ENCODE data around the gene GCAT.

The GCAT gene

GRCh38 chr22:37771702-37772427, 35.9 kb upstream of the GCAT start:
- Histone ChIP-seq H3K9ac (ENCODE audit: low read length) (no peak overlapping the region), H4K20me1 (ENCODE audit: low read depth, low read length) (no peaks in the 10 kb centered on the region), H3K27me3 (ENCODE audit: low read length) (no peaks in the 10 kb centered on the region), H3K4me2 (ENCODE audit: low read depth, low read length, poor library complexity, severe bottlenecking) (no peak overlapping the region), H3K9me3 (ENCODE audit: insufficient read depth, low read length) (no peaks in the 10 kb centered on the region), H3K4me3 (ENCODE audit: insufficient read depth, low read length, poor library complexity, severe bottlenecking) (no peak overlapping the region), H3K36me3 (ENCODE audit: low read length) (no peaks in the 10 kb centered on the region), H3K27ac (ENCODE audit: low read depth, low read length) (no peak overlapping the region), H2AFZ (ENCODE audit: low read depth, low read length, severe bottlenecking) (no peak overlapping the region), H3K9me2 (replicated peaks; ENCODE audit: insufficient read depth, low read length) (no peaks in the 10 kb centered on the region), H3F3A (ENCODE audit: insufficient read depth) (no peaks in the 10 kb centered on the region), H3K79me2 (ENCODE audit: insufficient read depth, low read length) (no peaks in the 10 kb centered on the region)
- no peak for TF ChIP-seq EZH2phosphoT487 (conservative IDR thresholded peaks at IDR 0.05; ENCODE audit: low read length)
- TF ChIP-seq, protein P1, sequence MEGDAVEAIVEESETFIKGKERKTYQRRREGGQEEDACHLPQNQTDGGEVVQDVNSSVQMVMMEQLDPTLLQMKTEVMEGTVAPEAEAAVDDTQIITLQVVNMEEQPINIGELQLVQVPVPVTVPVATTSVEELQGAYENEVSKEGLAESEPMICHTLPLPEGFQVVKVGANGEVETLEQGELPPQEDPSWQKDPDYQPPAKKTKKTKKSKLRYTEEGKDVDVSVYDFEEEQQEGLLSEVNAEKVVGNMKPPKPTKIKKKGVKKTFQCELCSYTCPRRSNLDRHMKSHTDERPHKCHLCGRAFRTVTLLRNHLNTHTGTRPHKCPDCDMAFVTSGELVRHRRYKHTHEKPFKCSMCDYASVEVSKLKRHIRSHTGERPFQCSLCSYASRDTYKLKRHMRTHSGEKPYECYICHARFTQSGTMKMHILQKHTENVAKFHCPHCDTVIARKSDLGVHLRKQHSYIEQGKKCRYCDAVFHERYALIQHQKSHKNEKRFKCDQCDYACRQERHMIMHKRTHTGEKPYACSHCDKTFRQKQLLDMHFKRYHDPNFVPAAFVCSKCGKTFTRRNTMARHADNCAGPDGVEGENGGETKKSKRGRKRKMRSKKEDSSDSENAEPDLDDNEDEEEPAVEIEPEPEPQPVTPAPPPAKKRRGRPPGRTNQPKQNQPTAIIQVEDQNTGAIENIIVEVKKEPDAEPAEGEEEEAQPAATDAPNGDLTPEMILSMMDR (IDR thresholded peaks at IDR 0.05; ENCODE audit: insufficient read depth, low read length, poor library complexity, severe bottlenecking): no peak

- H3K27me3 ChIP-seq (ENCODE audit: low read length): no peaks in the 10 kb centered on the region
- H3K9ac ChIP-seq (ENCODE audit: low read length): no peak overlapping the region
- no peaks in the 10 kb centered on the region for H3F3A ChIP-seq (ENCODE audit: insufficient read depth)
- no peaks in the 10 kb centered on the region for H3K9me2 ChIP-seq (replicated peaks; ENCODE audit: insufficient read depth, low read length)
- no peaks in the 10 kb centered on the region for H4K20me1 ChIP-seq (ENCODE audit: low read depth, low read length)
- H3K79me2 ChIP-seq (ENCODE audit: insufficient read depth, low read length): no peaks in the 10 kb centered on the region
- no peaks in the 10 kb centered on the region for H3K36me3 ChIP-seq (ENCODE audit: low read length)
- no peak overlapping the region for H2AFZ ChIP-seq (ENCODE audit: low read depth, low read length, severe bottlenecking)
- no peaks in the 10 kb centered on the region for H3K9me3 ChIP-seq (ENCODE audit: insufficient read depth, low read length)
- H3K4me2 ChIP-seq (ENCODE audit: low read depth, low read length, poor library complexity, severe bottlenecking): no peak overlapping the region
- no peak overlapping the region for H3K27ac ChIP-seq (ENCODE audit: low read depth, low read length)
- TF ChIP-seq, protein P1 (IDR thresholded peaks at IDR 0.05; ENCODE audit: insufficient read depth, low read length, poor library complexity, severe bottlenecking): no peak
- no peak for TF ChIP-seq EZH2phosphoT487 (conservative IDR thresholded peaks at IDR 0.05; ENCODE audit: low read length)
- no peak overlapping the region for H3K4me3 ChIP-seq (ENCODE audit: insufficient read depth, low read length, poor library complexity, severe bottlenecking)
These were observed 33.0 kb upstream of the GCAT start for GRCh38 chr22:37774728-37775127.

- no peaks in the 10 kb centered on the region for H3K36me3 ChIP-seq (ENCODE audit: low read length)
- H4K20me1 ChIP-seq (ENCODE audit: low read depth, low read length): no peaks in the 10 kb centered on the region
- no peak overlapping the region for H3K4me3 ChIP-seq (ENCODE audit: insufficient read depth, low read length, poor library complexity, severe bottlenecking)
- H3K9ac ChIP-seq (ENCODE audit: low read length): no peak overlapping the region
- no peaks in the 10 kb centered on the region for H3F3A ChIP-seq (ENCODE audit: insufficient read depth)
- no peaks in the 10 kb centered on the region for H3K27me3 ChIP-seq (ENCODE audit: low read length)
- H3K27ac ChIP-seq (ENCODE audit: low read depth, low read length): no peak overlapping the region
- H3K4me2 ChIP-seq (ENCODE audit: low read depth, low read length, poor library complexity, severe bottlenecking): no peak overlapping the region
- no peaks in the 10 kb centered on the region for H3K79me2 ChIP-seq (ENCODE audit: insufficient read depth, low read length)
- H3K9me2 ChIP-seq (replicated peaks; ENCODE audit: insufficient read depth, low read length): no peaks in the 10 kb centered on the region
- TF ChIP-seq, protein P1 (IDR thresholded peaks at IDR 0.05; ENCODE audit: insufficient read depth, low read length, poor library complexity, severe bottlenecking): no peak
- no peak for TF ChIP-seq EZH2phosphoT487 (conservative IDR thresholded peaks at IDR 0.05; ENCODE audit: low read length)
- no peak overlapping the region for H2AFZ ChIP-seq (ENCODE audit: low read depth, low read length, severe bottlenecking)
- H3K9me3 ChIP-seq (ENCODE audit: insufficient read depth, low read length): no peaks in the 10 kb centered on the region
These were observed 31.7 kb upstream of the GCAT start for GRCh38 chr22:37775785-37776638.
